ENCODE data around the gene TUBB4B.
A peak's percentile ranks its signal among the peaks of the same experiment; 100 is the strongest.
"Not testable (repeated sequence)": the region's sequence is repeated elsewhere in the genome, so short reads cannot be mapped to it uniquely, and the experiment has no call there.

Gene TUBB4B

DNA sequence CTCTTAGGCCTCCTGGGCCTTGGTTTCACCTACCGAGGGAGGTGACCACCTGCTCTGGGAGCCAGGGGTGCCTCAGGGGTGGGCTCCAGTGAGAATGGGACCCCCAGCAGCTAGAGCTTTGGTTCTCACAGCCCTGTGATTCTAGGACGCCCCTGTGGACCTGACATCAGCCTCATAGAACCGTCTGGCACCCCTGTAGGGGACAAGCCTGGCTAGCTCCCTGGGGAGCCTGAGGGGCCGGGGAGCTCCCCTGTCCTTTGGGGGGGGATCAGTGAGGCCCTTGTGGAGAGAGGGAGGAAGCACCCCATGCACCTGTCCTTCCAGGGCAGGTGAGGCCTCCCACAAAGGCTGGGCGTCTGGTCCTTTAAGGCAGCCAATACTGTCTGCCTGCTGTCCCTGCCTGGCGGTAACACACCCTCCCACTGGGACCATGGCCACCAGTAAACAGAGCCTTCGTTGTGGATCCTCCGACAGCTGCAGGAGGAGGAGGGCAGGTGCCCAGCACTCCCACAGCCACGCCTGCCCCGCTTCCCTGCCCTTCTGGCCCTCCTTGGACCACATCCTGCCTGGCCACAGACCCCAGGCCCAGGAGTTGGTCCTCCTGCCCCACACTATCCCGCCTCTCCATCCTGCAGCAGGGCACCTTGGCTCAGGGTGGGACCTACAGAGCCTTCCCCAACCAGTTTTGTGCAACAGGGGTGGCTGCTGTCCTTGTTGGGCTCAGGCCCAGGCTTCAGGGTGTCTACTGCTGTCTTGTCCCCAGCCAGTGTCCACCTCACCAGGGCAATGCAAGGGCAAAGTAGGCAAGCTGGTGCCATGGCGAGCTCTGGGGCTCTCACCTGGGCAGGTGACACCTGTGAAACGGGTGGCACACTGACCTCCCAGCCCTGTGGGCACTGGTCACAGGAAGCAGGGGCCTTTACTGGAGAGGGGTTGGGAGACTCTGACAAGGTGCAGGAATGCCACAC lies 3.0 kb upstream of the TUBB4B start:
- DNase-seq: no peak

DNA sequence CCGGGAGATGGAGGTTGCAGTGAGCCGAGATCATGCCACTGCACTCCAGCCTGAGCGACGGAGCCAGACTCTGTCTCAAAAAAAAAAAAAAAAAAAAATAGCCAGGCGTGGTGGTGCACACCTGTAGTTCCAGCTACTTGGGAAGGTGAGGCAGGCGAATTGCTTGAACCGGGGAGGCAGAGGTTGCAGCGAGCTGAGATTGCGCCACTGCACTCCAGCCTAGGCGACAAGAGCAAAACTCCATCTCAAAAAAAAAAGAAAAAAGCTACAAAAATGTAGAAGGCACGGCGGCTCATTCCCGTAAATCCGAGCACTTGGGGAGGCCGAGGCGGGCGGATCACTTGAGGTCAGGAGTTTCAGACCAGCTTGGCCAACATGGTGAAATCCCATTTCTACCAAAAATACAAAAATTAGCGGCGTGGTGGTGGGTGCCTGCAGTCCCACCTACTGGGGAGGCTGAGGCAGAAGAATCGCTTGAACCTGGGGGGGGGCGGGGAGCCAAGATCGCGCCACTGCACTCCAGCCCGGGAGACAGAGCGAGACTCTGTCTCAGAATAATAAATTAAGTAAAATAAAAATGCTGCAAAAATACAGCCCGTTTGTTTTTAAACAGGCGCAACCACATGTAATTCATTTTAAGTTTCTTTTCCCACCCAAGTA lies 1.4 kb upstream of the TUBB4B start:
- DNase-seq: not testable (repeated sequence)

DNA sequence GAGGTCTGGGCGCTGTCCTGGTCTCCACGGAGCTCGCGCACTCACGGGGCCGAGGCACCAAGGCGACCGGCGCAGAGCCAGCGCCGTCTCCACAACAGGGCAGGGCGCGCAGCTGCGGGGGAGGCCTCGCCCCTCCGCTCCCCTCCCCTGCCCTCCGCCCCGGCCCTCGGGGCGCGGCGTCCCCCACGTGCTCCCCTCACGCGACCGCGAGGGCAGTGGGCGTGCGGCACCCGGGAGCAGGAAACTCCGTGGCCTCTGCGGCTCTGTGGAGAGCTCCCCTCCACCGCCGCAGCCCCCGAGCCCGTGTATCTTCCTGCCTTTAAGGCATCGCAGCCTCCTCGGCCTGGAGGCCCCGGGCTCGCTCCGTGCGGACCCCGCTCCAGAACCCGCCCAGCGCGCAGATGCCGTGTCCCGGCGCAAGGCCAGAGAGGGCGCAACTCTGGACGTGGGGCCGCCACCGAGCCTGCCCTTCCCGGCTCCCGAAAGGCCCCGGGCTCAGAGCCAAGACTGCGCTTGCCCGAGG lies 708 bp upstream of the TUBB4B start:
- DNase-seq: peak; percentile 68 to 74

DNA sequence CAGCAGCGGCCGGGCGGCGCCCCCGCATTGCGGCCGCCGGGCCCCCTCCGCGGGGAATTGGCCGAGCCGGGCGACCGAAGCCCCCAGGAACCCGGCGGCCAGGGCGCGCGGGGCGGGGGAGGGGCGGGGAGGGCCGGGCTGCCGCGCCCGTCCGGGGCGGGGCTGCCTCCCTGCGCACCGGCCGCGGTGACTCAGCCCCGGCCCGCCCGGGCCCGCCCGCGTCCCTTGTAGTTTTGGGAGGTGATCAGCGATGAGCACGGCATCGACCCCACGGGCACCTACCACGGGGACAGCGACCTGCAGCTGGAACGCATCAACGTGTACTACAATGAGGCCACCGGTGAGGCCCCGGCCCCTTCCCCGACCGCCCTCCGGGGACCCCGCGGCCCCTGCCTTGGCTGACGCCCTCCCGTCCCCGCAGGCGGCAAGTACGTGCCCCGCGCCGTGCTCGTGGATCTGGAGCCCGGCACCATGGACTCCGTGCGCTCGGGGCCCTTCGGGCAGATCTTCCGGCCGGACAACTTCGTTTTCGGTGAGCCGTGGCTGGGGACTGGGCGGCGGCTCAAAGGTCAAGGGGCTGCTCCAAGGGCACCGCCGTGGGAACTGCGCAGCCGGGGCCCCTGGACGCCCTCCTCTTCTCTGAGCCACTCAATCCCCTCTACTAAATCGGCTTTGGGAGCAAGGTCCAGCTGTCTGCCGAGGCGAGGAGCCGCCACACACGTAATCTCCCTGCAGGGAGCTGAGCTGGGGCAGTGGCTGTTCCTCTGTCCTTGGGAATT lies 592 bp downstream of the TUBB4B start:
- DNase-seq: peak; percentile 73 to 75

- DNase-seq: no peak
Observed at GRCh38 chr9:137242269-137243203, 1.4 kb downstream of the TUBB4B start.

GRCh38 chr9:137243266-137243625 lies 2.2 kb downstream of the TUBB4B start:
- DNase-seq: not testable (repeated sequence)

DNA sequence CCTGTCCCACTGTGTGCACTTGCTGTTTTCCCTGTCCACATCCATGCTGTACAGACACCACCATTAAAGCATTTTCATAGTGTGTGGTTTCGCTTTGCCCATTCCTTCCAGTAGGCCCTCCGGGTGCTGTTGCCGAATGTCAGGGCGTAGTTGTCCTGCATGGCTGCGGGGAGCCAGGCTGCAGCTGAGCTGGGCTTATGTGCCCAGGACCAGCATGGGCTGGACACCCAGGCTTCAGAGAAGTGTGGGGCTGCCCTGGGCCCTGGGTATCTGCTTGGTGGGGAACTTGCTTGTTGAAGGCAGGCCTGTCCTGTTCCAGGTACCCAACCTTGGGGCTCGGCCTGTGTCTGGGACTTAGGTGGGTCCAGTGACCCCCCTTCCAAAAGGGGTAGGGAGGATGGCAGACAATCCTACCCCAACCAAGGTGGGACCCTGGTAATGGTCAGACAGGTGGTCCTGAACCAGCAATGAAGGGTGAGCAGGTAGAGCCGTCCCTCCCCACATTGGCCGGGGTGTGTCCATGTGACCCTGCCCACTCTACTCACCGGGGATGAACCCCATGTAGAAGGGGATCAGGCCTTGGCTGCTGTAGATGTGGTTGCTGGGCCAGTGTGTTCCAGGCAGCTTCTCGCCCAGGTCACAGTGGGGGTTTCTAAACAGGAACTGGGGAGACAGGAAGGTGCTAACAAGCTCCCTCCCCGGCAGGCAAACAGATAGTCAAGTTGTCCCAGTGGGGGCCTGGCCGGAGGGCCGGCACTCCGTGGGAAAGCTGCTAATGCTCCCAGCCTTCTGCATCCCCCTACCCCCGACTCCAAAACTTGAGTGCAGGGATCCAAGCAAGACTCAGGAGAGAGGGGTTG lies 2.8 kb downstream of the TUBB4B start:
- DNase-seq: peak in 1 of 2 donors; percentile 42

DNA sequence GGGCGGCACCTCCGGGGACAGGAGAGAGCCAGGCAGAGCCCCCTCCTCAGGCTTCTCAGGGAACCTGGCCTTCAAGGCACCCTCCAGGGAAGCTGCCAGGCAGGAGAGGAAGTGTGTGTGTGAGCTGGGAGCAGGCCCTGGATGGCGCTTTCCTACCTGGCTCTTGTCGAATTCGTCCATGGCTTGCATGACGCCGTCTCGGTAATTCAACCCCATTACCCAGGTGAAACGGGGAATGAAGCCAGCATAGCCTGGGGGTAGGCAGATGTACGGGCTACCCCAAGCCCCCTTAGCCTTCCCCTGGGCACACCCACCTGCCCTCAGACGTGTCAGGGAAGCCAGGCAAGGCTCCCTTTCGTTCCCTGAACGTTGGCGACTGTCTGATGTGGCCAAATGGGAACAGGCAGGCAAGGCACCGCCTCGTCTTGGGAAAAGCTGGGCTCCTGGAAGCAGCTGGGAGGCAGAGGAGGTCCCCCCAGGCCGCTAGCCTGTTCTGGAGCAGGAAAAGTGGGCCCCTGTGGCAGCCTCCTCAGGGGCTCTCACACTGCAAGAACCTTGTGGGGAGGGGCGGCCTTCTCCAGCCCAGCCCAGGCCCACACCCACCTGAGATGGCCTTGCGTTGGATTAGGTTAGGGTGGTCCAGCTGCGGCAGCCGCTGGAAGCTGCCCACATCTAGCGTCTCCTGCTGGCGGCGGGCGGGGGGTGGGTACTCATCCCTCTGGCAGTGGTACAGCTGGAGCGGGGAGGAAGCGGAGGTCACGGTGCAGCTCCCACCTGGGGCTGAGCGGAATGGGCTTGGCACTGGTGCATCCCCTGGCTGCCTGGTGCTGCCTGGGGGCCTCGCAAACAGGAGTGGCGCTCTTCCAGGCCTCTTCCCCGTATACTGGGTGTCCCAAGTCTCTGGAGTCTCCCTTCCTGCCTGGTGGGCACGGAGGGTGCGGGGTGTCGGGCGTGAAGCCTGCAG lies 3.7 kb downstream of the TUBB4B start:
- DNase-seq: peak in 1 of 2 donors; percentile 42

DNA sequence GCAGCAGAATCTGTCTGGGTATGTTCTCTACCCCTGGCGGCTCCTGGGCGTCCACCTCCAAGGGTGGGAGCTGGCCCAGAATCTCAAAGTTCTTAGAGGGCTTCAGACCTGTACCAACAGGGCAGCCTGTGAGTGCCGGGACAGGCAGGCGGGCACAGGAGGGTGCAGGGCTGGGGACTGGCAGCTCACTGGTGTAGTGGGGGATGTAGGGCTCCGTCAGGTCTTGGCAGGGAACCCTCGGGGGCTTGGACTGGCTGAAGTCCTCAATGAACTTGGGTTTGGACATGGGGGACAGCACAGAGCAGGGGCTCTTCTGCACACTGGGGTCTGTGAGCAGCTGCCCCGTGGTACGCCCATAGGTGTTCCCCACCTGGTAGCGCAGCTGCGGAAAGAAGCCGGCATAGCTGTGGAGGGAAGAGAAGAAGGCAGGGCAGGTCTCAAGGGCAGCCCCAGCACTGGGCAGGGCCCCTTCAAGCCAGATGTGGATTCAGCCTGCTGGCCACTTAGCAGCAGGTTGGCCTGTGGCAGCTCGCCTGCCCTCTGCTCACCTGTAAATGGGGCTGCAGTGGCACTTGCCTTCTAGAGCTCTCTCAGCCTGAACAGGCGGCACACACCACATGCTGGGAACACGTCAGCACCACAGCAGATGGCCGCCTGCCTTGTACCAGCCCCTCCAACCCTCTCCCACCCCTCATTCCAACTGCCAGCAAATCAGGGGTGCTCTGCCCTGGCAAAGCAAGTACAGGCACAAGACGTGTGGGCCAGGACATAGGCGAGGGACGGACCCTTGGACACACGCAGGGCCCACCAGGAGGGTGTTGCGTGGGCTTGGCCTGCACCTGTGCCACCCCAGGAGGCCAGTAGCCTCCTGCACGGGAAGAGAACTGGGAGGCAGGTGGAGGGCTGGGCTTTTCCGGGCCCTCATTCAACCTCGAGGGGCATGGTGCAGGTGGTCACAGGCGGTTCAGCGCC lies 4.6 kb downstream of the TUBB4B start:
- no peak for DNase-seq

- no peak for DNase-seq
Observed at GRCh38 chr9:137247135-137247915, 6.2 kb downstream of the TUBB4B start.

GRCh38 chr9:137247916-137248175 lies 6.8 kb downstream of the TUBB4B start:
- DNase-seq: no peak

- no peak for DNase-seq
Observed at GRCh38 chr9:137250329-137251193, 9.5 kb downstream of the TUBB4B start.

DNA sequence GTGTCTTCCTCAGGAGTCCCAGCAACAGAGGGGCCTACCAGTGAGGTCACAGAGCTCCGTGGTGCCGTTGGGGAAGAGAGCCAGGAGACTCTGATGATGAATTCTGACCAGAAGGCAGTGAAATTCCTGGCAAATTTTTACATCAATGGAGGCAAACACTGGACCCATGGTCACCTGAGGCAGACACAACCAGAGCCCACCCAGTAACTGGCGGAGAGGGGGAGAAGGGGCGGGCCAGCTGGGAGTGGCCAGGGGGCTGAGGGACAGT lies 10.0 kb downstream of the TUBB4B start, which contains the start of gene STPG3:
Gene STPG3, plus strand, starts transcription at position 93 of the 268 bp plus-strand sequence. Its CDS starts 1 bp downstream, at position 94.
- DNase-seq: no peak

GRCh38 chr9:137251490-137252268 lies 10.6 kb downstream of the TUBB4B start:
- no peak for DNase-seq

GRCh38 chr9:137252555-137253506 lies 11.7 kb downstream of the TUBB4B start:
- no peak for DNase-seq
